HCT116 (cell line): ENCODE data around the gene NDE1. TPM values are rescaled to one million over a fixed set of nuclear protein-coding genes. Genes with fewer than 3 reads are reported as not detected.

Experiments
- ATAC-seq: fragments of 200-7000 bp; cut with Tn5 transposase; 2 replicates; pipeline ENCODE4 v1.9.1; 2020; ENCODE audit warnings: mild to moderate bottlenecking, moderate library complexity
- BruUV-seq: library from RNA; stranded (reverse); fragments of 400-500 nt; replicated peaks from 2 replicates; lab custom pipeline; 2021; lab: Mats Ljungman, UMichigan
- CTCF ChIA-PET: fragments of 300-600 bp; sonication (Branson Sonifier 250); formaldehyde crosslinking; loops from one replicate; lab custom pipeline; 2021; ENCODE audit warnings: antibody characterized with exemption; lab: Charles Lee
- POLR2A ChIA-PET: fragments of 300-600, 350-600 bp; sonication (Branson Sonifier 250); formaldehyde crosslinking; loops from one replicate; lab custom pipeline; 2021; ENCODE audit warnings: antibody characterized with exemption; lab: Charles Lee
- RAD21 ChIA-PET, 2 experiments: fragments of 300-600 bp; sonication (Branson Sonifier 250); formaldehyde crosslinking; loops; one replicate each; lab custom pipeline; 2023; ENCODE audit warnings: low total read pairs in 2 of 2; ENCODE audit not compliant: uncharacterized antibody in 2 of 2, unreplicated experiment in 2 of 2, low non-redundant PET in 1 of 2; lab: Charles Lee
- DNase-seq: peaks from one replicate; pipeline ENCODE4 v3.0.0-alpha.2; 2010; ENCODE audit warnings: low read depth, low spot score
- H2AFZ ChIP-seq: fragments of 200-600 bp; shearing (Covaris generic), sonication (generic); 2 replicates; pipeline ENCODE4 v1.6.1; 2017; ENCODE audit warnings: low read depth, mixed run types, mixed read lengths, antibody characterized with exemption, low read length; ENCODE audit not compliant: poor library complexity, severe bottlenecking
- H3K27ac ChIP-seq: 2 replicates; pipeline ENCODE4 v1.5.1; 2012; ENCODE audit warnings: low read depth, low read length
- H3K27me3 ChIP-seq: fragments of 200-600 bp; sonication (generic); 2 replicates; pipeline ENCODE4 v1.6.1; 2016; ENCODE audit warnings: mixed run types, low read length, mixed read lengths; ENCODE audit not compliant: insufficient read depth
- H3K36me3 ChIP-seq, 2 experiments: fragments of 200-500 bp in 1 of 2; fragments of 200-600 bp in 1 of 2; sonication (Bioruptor generic) in 1 of 2; sonication (generic) in 1 of 2; 2 replicates each; pipeline versions ENCODE4 v1.5.1 to v1.6.1; 2014 to 2016; ENCODE audit warnings: low read length in 2 of 2, inconsistent platforms in 1 of 2, mixed read lengths in 1 of 2, mixed run types in 1 of 2; ENCODE audit not compliant: insufficient read depth in 2 of 2, control insufficient read depth in 1 of 2
- H3K4me1 ChIP-seq, 2 experiments: fragments of 200-600 bp in 1 of 2; sonication (generic) in 1 of 2; 2 replicates each; pipeline versions ENCODE4 v1.5.1 to v1.6.1; 2012 to 2017; ENCODE audit warnings: low read length in 2 of 2, inconsistent platforms in 1 of 2, mild to moderate bottlenecking in 1 of 2, mixed read lengths in 1 of 2, mixed run types in 1 of 2, moderate library complexity in 1 of 2; ENCODE audit not compliant: insufficient read depth in 2 of 2, control insufficient read depth in 1 of 2
- H3K4me2 ChIP-seq: fragments of 200-600 bp; sonication (generic); 2 replicates; pipeline ENCODE4 v1.6.1; 2017; ENCODE audit warnings: mixed run types, low read length, mixed read lengths
- H3K4me3 ChIP-seq, 2 experiments: fragments of 200-600 bp in 1 of 2; sonication (generic) in 1 of 2; replicated peaks in 1 of 2; 2 replicates each; pipeline ENCODE4 v1.5.1; 2011 to 2016; ENCODE audit warnings: low read length in 2 of 2, control low read depth in 1 of 2, low read depth in 1 of 2, mild to moderate bottlenecking in 1 of 2, mixed read lengths in 1 of 2, mixed run types in 1 of 2
- H3K79me2 ChIP-seq: fragments of 200-600 bp; sonication (generic); 2 replicates; pipeline ENCODE4 v1.6.1; 2017; ENCODE audit warnings: mild to moderate bottlenecking, mixed run types, low read length, moderate library complexity, mixed read lengths; ENCODE audit not compliant: insufficient read depth
- H3K9ac ChIP-seq: fragments of 200-600 bp; sonication (generic); 2 replicates; pipeline ENCODE4 v1.6.1; 2016; ENCODE audit warnings: low read length, mixed read lengths
- H3K9me2 ChIP-seq: fragments of 200-600 bp; sonication (generic), shearing (Covaris generic); 2 replicates; pipeline ENCODE4 v1.6.1; 2017; ENCODE audit warnings: mixed run types, mild to moderate bottlenecking, moderate library complexity; ENCODE audit not compliant: insufficient read depth
- H3K9me3 ChIP-seq, 2 experiments: fragments of 200-500 bp in 1 of 2; fragments of 200-600 bp in 1 of 2; sonication (Bioruptor generic) in 1 of 2; sonication (generic) in 1 of 2; 2 replicates each; pipeline ENCODE4 v1.6.1; 2014 to 2017; ENCODE audit warnings: low read length in 2 of 2, mixed read lengths in 2 of 2, inconsistent platforms in 1 of 2, low read depth in 1 of 2, mild to moderate bottlenecking in 1 of 2, mixed run types in 1 of 2, moderate library complexity in 1 of 2; ENCODE audit not compliant: control insufficient read depth in 1 of 2, insufficient read depth in 1 of 2
- H4K20me1 ChIP-seq: fragments of 200-600 bp; sonication (generic), shearing (Covaris generic); 2 replicates; pipeline ENCODE4 v1.6.1; 2017; ENCODE audit warnings: mixed run types, mild to moderate bottlenecking, moderate library complexity; ENCODE audit not compliant: insufficient read depth
- CBX3 ChIP-seq: IDR thresholded peaks from 2 replicates; pipeline ENCODE4 v1.6.1; 2012; ENCODE audit warnings: low read depth
- EGR1 ChIP-seq: IDR thresholded peaks from 2 replicates; pipeline ENCODE4 v1.6.1; 2012; ENCODE audit warnings: low read depth
- ELF1 ChIP-seq: IDR thresholded peaks from 2 replicates; pipeline ENCODE4 v1.6.1; 2012; ENCODE audit warnings: low read depth, borderline replicate concordance
- EZH2 ChIP-seq: fragments of 200-600 bp; sonication (generic); IDR thresholded peaks from 2 replicates; pipeline ENCODE4 v1.6.1; 2017; ENCODE audit warnings: antibody characterized with exemption, mixed run types
- FOSL1 ChIP-seq: IDR thresholded peaks from 2 replicates; pipeline ENCODE4 v1.6.1; 2012; ENCODE audit warnings: low read depth
- RAD21 ChIP-seq: IDR thresholded peaks from 2 replicates; pipeline ENCODE4 v1.6.1; 2012; ENCODE audit warnings: low read depth, mild to moderate bottlenecking
- SIN3A ChIP-seq: IDR thresholded peaks from 2 replicates; pipeline ENCODE4 v1.6.1; 2012; ENCODE audit warnings: low read depth
- intact Hi-C: fragments of 100-400 bp; cut with micrococcal nuclease; formaldehyde crosslinking; loops from 2 replicates; pipeline ENCODE4 v1.10.0; 2022
- total RNA-seq: library from RNA; stranded (reverse); gene quantifications from one replicate; pipeline ENCODE4 v1.2.1, GENCODE V29; 2021; ENCODE audit not compliant: unreplicated experiment
- TF ChIP-seq, protein P1 (sequence below): IDR thresholded peaks from 2 replicates; pipeline ENCODE4 v1.6.1; 2012
- TF ChIP-seq, protein P2 (sequence below), 3 experiments: fragments of 200-600 bp in 1 of 3; sonication (generic) in 1 of 3; IDR thresholded peaks in 2 of 3; conservative IDR thresholded peaks in 1 of 3; 2 replicates each; pipeline ENCODE4 v1.5.1; 2012 to 2017; ENCODE audit warnings: low read depth in 2 of 3, low read length in 2 of 3, antibody characterized with exemption in 1 of 3, borderline replicate concordance in 1 of 3, control low read depth in 1 of 3, mild to moderate bottlenecking in 1 of 3, mixed read lengths in 1 of 3, mixed run types in 1 of 3, moderate library complexity in 1 of 3; ENCODE audit not compliant: insufficient read depth in 1 of 3
- TF ChIP-seq, protein P3 (sequence below): IDR thresholded peaks from 2 replicates; pipeline ENCODE4 v1.6.1; 2012
- TF ChIP-seq, protein P4 (sequence below): IDR thresholded peaks from 2 replicates; pipeline ENCODE4 v1.6.1; 2011; ENCODE audit warnings: mild to moderate bottlenecking, low read length, moderate library complexity; ENCODE audit not compliant: insufficient replicate concordance; ENCODE audit errors: extremely low read depth

NDE1 gene
- total RNA-seq, 1 experiment from 2014 or later, result 103 TPM

DNA sequence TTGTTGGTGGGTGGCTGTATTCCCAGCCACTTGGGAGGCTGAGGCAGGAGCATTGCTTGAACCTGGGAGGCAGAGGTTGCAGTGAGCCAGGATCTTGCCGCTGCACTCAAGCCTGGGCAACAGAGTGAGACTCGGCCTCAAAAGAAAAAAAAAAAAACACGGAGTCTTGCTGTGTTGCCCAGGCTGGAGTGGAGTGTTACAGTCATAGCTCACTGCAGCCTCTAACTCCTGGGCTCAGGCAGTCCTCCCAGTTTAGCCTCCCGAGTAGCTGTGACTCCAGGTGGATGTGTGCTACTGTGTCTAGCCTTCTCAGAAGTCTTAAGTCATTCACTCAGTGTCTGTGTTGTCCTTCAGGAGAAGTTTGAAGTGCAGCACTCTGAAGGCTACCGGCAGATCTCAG lies 27.4 kb downstream of the NDE1 start:
- H3K4me3 ChIP-seq, result no peak overlapping the region
- no peak overlapping the region for H3K27ac ChIP-seq
- H3K4me1 ChIP-seq, result peaks cover 0 to 9% of the 10 kb centered on the region in 2 experiments; a peak in 2 of 4 replicates
- BruUV-seq, result no TSS peak
- no peaks in the 10 kb centered on the region for H3K9me2 ChIP-seq
- peaks cover 11 to 19% of the 10 kb centered on the region in 2 experiments; a peak in 3 of 4 replicates for H3K36me3 ChIP-seq
- POLR2A ChIA-PET, result no interaction called here
- no peaks in the 10 kb centered on the region for H3K9me3 ChIP-seq
- H3K9ac ChIP-seq, result no peak overlapping the region
- no peaks in the 10 kb centered on the region for H4K20me1 ChIP-seq
- intact Hi-C loops, result no loop called here
- CTCF ChIA-PET, result no interaction called here
- peaks cover 33% of the 10 kb centered on the region for H3K79me2 ChIP-seq
- ATAC-seq (no peak), DNase-seq (no peak)
- H3K4me2 ChIP-seq, result no peak overlapping the region
- no peak overlapping the region for H2AFZ ChIP-seq
- H3K27me3 ChIP-seq, result no peaks in the 10 kb centered on the region
- TF ChIP-seq CBX3 (no peak), RAD21 (no peak), EGR1 (no peak), FOSL1 (no peak), EZH2 (no peak), ELF1 (no peak), SIN3A (no peak)
- TF ChIP-seq, protein P1, sequence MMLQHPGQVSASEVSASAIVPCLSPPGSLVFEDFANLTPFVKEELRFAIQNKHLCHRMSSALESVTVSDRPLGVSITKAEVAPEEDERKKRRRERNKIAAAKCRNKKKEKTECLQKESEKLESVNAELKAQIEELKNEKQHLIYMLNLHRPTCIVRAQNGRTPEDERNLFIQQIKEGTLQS, result no peak
- TF ChIP-seq, protein P2, sequence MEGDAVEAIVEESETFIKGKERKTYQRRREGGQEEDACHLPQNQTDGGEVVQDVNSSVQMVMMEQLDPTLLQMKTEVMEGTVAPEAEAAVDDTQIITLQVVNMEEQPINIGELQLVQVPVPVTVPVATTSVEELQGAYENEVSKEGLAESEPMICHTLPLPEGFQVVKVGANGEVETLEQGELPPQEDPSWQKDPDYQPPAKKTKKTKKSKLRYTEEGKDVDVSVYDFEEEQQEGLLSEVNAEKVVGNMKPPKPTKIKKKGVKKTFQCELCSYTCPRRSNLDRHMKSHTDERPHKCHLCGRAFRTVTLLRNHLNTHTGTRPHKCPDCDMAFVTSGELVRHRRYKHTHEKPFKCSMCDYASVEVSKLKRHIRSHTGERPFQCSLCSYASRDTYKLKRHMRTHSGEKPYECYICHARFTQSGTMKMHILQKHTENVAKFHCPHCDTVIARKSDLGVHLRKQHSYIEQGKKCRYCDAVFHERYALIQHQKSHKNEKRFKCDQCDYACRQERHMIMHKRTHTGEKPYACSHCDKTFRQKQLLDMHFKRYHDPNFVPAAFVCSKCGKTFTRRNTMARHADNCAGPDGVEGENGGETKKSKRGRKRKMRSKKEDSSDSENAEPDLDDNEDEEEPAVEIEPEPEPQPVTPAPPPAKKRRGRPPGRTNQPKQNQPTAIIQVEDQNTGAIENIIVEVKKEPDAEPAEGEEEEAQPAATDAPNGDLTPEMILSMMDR (IDR thresholded peaks at IDR 0.05 in 2 of 3, conservative IDR thresholded peaks at IDR 0.05 in 1 of 3; ENCODE audit: borderline replicate concordance in 1 of 3, insufficient read depth in 1 of 3, low read depth in 2 of 3, low read length in 2 of 3), result no peak
- TF ChIP-seq, protein P3, sequence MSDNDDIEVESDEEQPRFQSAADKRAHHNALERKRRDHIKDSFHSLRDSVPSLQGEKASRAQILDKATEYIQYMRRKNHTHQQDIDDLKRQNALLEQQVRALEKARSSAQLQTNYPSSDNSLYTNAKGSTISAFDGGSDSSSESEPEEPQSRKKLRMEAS, result no peak
- TF ChIP-seq, protein P4, sequence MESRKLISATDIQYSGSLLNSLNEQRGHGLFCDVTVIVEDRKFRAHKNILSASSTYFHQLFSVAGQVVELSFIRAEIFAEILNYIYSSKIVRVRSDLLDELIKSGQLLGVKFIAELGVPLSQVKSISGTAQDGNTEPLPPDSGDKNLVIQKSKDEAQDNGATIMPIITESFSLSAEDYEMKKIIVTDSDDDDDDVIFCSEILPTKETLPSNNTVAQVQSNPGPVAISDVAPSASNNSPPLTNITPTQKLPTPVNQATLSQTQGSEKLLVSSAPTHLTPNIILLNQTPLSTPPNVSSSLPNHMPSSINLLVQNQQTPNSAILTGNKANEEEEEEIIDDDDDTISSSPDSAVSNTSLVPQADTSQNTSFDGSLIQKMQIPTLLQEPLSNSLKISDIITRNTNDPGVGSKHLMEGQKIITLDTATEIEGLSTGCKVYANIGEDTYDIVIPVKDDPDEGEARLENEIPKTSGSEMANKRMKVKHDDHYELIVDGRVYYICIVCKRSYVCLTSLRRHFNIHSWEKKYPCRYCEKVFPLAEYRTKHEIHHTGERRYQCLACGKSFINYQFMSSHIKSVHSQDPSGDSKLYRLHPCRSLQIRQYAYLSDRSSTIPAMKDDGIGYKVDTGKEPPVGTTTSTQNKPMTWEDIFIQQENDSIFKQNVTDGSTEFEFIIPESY, result no peak
- TF ChIP-seq, all 23 proteins: peak for 0
- RAD21 ChIA-PET, result no interaction called here
